Activated T-helper 1 cell treated with anti-CD3 and anti-CD28 coated beads, Interleukin-12 subunit alpha, Interleukin-12 subunit beta, Interleukin-2, Interleukin-4 antibody, amounts not matched to agents 30 ng/mL and 10 ng/mL and 1 ng/mL, durations not matched to agents 14 hours and 24 hours and 36 hours (primary cell): ENCODE results near the gene C1orf105. TPM values are rescaled to one million over a fixed set of nuclear protein-coding genes. Genes with fewer than 3 reads are reported as not detected.
"Not testable (repeated sequence)": the region's sequence is repeated elsewhere in the genome, so short reads cannot be mapped to it uniquely, and the experiment has no call there.

Source experiments
- DNase-seq: peaks from one replicate; pipeline ENCODE4 v3.0.0; 2021; ENCODE audit warnings: low spot score
- H3K27ac Mint-ChIP-seq: one replicate; pipeline ENCODE4 v1.8.0; 2021; ENCODE audit warnings: mild to moderate bottlenecking, mixed read lengths
- H3K27me3 Mint-ChIP-seq: one replicate; pipeline ENCODE4 v1.8.0; 2022; ENCODE audit warnings: mild to moderate bottlenecking, moderate library complexity, mixed read lengths; ENCODE audit not compliant: insufficient read depth
- H3K36me3 Mint-ChIP-seq: one replicate; pipeline ENCODE4 v1.8.0; 2021; ENCODE audit warnings: low read depth, mixed read lengths
- H3K4me1 Mint-ChIP-seq: one replicate; pipeline ENCODE4 v1.8.0; 2021; ENCODE audit warnings: low read depth, mixed read lengths
- H3K4me3 Mint-ChIP-seq: one replicate; pipeline ENCODE4 v1.8.0; 2021; ENCODE audit warnings: mild to moderate bottlenecking, moderate library complexity, mixed read lengths
- H3K9me3 Mint-ChIP-seq: one replicate; pipeline ENCODE4 v1.8.0; 2021; ENCODE audit warnings: mixed read lengths
- intact Hi-C: fragments of 100-400 bp; cut with micrococcal nuclease; formaldehyde crosslinking; loops from one replicate; pipeline ENCODE4 v1.15.1; 2024
- total RNA-seq: library from RNA; stranded (reverse); gene quantifications from 2 replicates; pipeline ENCODE4 v1.2.3, GENCODE V29; 2022

The C1orf105 gene, protein sequence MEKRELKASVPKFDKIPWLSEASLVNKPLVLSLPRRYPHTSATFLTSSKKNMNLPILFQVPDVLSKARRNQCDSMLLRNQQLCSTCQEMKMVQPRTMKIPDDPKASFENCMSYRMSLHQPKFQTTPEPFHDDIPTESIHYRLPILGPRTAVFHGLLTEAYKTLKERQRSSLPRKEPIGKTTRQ
- not detected in 2 replicates for total RNA-seq

DNA sequence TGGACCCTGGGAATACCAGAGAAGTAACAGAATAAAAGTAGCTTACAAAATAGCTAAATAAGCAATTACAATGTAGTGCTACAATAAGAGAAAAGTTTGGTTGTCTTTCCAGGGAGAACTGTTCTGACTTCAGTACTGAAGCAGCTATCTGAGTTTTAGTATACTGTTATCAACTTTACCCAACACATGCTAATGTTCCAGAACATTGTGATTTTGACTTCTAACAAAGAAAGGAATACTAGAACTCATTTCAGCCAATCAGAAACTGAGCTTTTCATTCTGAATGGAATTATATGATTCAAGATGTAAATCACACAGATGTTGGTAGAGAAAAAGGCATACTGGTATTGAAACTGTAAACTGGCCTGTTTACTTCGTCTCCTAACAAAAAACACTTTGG is at the start of gene C1orf105:
C1orf105 (plus strand) TSS at position 301 of the 400 bp plus-strand sequence. CDS start 201 bp downstream, outside the sequence.
- no peaks in the 10 kb centered on the region for H3K9me3 Mint-ChIP-seq
- no peaks in the 10 kb centered on the region for H3K36me3 Mint-ChIP-seq
- no peak for DNase-seq
- no peak within 1 kb of the TSS for H3K4me3 Mint-ChIP-seq
- no peak within 1 kb of the TSS for H3K27ac Mint-ChIP-seq
- intact Hi-C loops, result no loop called here
- no peaks in the 10 kb centered on the region for H3K4me1 Mint-ChIP-seq
- peaks cover 3% of the 10 kb centered on the region for H3K27me3 Mint-ChIP-seq

DNA sequence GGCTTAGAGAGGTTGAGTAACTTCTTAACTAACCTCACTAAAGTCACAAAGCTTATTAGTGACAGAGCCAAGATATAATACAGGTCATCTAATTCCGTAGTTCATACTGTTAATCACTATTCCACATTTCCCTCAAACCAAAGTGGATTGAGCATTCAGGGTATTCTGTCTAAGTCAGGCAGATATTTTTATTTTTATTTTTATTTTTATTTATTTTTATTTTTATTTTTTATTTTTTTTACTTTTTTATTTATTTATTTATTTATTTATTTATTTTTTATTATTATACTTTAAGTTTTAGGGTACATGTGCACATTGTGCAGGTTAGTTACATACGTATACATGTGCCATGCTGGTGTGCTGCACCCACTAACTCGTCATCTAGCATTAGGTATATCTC is 48.8 kb upstream of the C1orf105 start:
- intact Hi-C loops, DNase-seq, H3K27ac Mint-ChIP-seq, H3K4me1 Mint-ChIP-seq, H3K4me3 Mint-ChIP-seq, H3K27me3 Mint-ChIP-seq, H3K36me3 Mint-ChIP-seq: not testable (repeated sequence)
- H3K9me3 Mint-ChIP-seq, result peaks cover 23% of the 10 kb centered on the region

DNA sequence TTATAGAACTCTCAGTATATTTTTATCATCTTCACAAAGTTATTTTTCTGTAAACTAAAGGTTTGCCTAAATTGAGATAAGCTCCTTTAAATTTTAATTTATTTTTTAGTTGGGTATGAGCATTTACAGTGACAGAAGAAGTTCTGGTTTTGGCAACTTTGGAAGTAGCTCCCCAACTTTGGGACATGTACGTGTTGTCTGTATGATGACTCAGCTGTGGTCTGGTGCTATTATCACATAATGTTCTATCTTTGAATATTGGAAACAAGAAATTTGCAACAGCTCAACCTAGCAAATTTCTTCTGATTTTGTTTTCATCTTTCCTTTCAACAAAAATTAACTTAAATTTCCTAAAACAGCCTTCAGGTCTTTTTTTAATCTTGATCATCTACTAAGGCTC is 46.6 kb upstream of the C1orf105 start:
- intact Hi-C loops, result no loop called here
- Mint-ChIP-seq H3K27ac (no peak overlapping the region), H3K4me3 (no peak overlapping the region), H3K9me3 (peaks cover 3% of the 10 kb centered on the region), H3K27me3 (no peaks in the 10 kb centered on the region), H3K4me1 (peaks cover 11% of the 10 kb centered on the region), H3K36me3 (no peaks in the 10 kb centered on the region)
- DNase-seq, result no peak

DNA sequence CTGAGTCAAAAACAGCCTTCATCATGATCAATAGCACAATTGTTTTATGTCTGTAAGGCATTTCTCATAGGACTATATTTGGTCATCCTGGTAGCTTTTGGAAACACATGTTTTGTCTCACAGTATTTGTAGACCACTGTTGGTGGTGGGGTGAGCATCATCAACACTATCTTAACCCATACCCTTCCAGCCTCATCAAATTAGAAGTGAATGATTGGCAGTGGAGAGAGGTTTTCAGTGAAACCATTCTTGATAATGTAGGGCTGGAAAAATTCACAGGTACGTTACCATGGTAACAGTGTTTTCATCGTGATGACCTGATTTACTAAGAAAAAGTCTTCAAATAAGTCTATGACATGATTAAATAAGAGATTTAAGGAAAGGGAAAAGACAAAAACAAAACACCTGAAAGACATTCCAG is 45.3 kb upstream of the C1orf105 start:
- Mint-ChIP-seq H3K4me3 (no peak overlapping the region), H3K27me3 (no peaks in the 10 kb centered on the region), H3K36me3 (peaks cover 2% of the 10 kb centered on the region), H3K27ac (no peak overlapping the region), H3K9me3 (no peaks in the 10 kb centered on the region), H3K4me1 (peaks cover 17% of the 10 kb centered on the region)
- no peak for DNase-seq
- intact Hi-C loops, result no loop called here

DNA sequence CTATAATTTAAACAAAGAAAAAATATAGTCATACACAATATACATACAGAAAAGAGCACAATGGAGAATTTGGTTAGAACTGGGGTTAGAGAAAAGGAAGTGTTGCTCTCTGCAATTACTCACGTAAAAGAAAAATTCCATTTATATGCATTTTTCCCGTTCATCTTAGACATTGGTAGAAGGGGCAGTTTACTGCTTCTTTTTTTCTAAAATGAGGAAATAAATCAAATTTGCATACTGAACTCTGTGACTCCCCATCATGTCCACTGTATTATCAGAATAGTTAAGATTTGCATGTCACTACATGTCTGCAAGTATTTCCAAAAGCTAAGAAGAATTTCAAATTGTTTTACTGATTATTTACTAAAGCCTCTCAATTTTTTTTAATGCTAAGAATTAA is 44.1 kb upstream of the C1orf105 start:
- Mint-ChIP-seq H3K4me3 (no peak overlapping the region), H3K27ac (no peak overlapping the region), H3K4me1 (peaks cover 28% of the 10 kb centered on the region), H3K9me3 (no peaks in the 10 kb centered on the region), H3K36me3 (peaks cover 2% of the 10 kb centered on the region), H3K27me3 (no peaks in the 10 kb centered on the region)
- DNase-seq, result no peak
- intact Hi-C loops, result no loop called here

DNA sequence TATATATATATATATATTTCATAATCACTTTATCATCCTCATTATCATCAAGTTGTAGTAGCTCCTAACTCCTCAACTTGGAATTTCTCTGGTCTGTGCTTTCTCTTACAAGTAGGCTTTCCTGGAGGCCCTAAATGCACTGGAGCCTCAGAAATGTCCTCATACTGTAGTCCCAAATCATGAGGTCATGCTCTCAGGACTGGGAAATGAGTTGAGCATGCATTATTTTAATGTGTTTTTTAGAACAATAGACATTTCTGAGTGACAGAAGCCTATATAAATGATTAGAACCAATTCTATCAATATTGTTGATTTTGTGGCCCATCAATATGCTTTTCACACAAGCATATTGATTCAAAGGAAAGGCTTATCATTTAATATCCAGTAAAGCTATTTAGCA is 42.9 kb upstream of the C1orf105 start:
- Mint-ChIP-seq H3K9me3 (no peaks in the 10 kb centered on the region), H3K27ac (no peak overlapping the region), H3K4me1 (peaks cover 34% of the 10 kb centered on the region), H3K4me3 (no peak overlapping the region), H3K27me3 (no peaks in the 10 kb centered on the region), H3K36me3 (peaks cover 2% of the 10 kb centered on the region)
- DNase-seq, result no peak
- intact Hi-C loops, result no loop called here

DNA sequence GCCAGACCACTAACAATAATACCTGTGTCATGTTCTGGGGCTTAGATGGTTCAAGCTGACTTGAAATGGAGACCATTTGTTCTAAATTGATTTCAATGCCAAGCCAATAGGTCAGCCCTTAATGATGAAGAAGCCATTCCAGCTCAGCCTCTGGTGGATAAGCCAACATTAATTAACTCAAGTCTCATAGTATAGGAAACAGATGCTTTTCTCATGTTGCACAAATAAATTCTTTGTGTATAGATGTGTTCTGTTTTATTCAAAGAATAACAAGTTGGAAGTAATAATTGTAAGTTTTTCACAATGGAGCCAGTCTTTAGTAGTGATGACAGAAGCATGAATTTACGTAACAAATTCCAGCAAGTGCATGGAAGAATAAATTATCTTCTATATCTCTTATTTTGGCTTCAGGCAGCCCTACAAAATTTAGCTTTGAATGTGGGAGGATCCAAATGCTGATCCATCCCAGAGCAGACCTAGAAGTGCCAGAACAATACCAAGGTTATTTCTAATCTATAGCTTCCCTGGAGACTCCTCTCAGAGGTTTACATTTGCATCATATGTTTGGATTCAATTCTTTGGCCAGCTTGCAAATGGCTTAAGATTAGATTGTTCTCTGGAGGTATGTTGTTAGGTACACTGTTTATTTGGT is 42.2 kb upstream of the C1orf105 start:
- no peak overlapping the region for H3K27ac Mint-ChIP-seq
- no peak overlapping the region for H3K4me3 Mint-ChIP-seq
- peaks cover 4% of the 10 kb centered on the region for H3K27me3 Mint-ChIP-seq
- H3K36me3 Mint-ChIP-seq, result peaks cover 2% of the 10 kb centered on the region
- H3K4me1 Mint-ChIP-seq, result peaks cover 36% of the 10 kb centered on the region
- intact Hi-C loops, result no loop called here
- no peaks in the 10 kb centered on the region for H3K9me3 Mint-ChIP-seq
- DNase-seq, result no peak

DNA sequence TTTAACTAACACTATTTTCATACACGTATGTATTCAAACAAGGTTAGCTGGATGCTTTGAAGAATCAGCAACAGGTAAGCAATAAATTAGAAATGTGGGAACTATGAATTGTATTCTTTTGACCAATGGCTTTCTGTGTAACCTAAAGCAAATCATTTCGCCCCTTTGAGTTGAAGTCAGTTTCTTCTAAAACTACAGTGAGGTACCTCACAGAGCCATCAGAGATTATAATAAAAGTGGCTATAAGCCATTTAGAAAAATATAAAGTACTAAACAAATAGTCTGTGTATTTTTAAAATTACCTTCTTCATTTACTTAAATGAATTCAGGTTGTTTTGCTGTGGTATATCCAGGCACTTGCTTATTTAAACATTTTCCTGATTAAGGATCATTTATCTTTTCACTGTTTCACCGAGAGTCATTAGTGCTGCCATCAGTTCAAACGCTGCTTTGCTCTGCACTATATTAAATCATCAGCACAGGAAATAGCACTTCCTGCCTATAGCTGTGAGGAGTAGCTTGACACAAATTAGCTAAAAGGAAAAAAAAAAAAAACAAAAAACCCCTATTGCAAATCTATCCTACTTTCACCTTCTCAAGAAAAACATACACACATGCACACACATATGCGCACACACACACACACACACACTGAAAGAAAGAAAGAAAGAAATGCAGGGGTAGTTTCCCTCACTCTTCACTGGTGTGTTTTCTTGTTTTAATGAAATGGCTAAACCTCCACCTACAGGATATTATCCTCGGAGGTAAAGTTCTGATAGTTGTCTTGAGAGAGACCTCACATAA is 39.8 kb upstream of the C1orf105 start:
- no peak for DNase-seq
- H3K4me3 Mint-ChIP-seq, result peak overlapping the region; percentile 69
- H3K36me3 Mint-ChIP-seq, result peaks cover 2% of the 10 kb centered on the region
- H3K27ac Mint-ChIP-seq, result peak overlapping the region; percentile 59
- intact Hi-C loops, result loop anchor here (1.0 kb wide), 4 partner anchors 14 to 109 kb away; no protein-coding TSS in a partner anchor
- peaks cover 4% of the 10 kb centered on the region for H3K27me3 Mint-ChIP-seq
- no peaks in the 10 kb centered on the region for H3K9me3 Mint-ChIP-seq
- peaks cover 39% of the 10 kb centered on the region for H3K4me1 Mint-ChIP-seq

DNA sequence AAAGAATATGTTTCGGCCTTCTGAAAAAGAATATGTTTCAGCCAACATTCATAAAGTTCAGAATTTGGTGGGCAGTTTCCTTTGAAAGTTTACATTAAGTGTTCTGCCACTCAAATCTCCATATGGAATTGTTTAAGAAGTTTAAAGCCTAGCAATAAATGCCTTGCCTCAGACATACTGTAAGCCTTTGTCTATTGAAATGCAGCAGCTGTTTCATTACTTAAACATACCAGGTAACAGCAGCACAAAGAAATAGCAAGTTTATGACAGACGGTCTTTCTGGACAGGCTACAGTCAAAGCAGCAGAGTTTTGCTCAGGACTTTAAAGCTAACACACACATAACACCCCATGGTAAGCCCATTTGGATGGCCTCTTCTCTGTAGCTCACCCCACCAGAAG is 38.5 kb upstream of the C1orf105 start:
- no peaks in the 10 kb centered on the region for H3K9me3 Mint-ChIP-seq
- H3K27ac Mint-ChIP-seq, result no peak overlapping the region
- H3K4me3 Mint-ChIP-seq, result no peak overlapping the region
- H3K4me1 Mint-ChIP-seq, result peaks cover 32% of the 10 kb centered on the region
- no peak for DNase-seq
- intact Hi-C loops, result loop anchor here (1.0 kb wide), 4 partner anchors 12 to 111 kb away; no protein-coding TSS in a partner anchor
- H3K36me3 Mint-ChIP-seq, result peaks cover 2% of the 10 kb centered on the region
- H3K27me3 Mint-ChIP-seq, result peaks cover 4% of the 10 kb centered on the region

DNA sequence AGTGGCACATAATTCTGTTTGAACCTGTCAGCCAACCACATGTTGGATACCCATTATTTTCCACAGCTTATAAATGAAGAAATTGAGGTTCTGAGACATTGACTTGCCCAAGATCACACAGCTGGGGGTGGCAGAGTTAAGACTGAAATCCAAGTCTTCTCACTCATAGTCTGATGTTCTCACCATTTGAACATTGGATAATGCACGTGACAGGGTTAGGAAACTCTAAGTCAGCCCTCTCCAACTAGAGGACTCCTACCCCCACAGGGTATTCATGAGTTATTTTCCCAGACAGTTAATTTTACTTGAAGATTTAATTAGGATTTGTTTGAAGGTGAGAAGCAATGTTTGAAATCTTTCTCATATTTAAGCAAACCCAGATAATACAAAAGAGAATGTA is 38.1 kb upstream of the C1orf105 start:
- Mint-ChIP-seq H3K36me3 (peaks cover 2% of the 10 kb centered on the region), H3K9me3 (no peaks in the 10 kb centered on the region), H3K4me1 (peaks cover 32% of the 10 kb centered on the region), H3K4me3 (no peak overlapping the region), H3K27me3 (peaks cover 4% of the 10 kb centered on the region), H3K27ac (no peak overlapping the region)
- DNase-seq, result no peak
- intact Hi-C loops, result no loop called here

DNA sequence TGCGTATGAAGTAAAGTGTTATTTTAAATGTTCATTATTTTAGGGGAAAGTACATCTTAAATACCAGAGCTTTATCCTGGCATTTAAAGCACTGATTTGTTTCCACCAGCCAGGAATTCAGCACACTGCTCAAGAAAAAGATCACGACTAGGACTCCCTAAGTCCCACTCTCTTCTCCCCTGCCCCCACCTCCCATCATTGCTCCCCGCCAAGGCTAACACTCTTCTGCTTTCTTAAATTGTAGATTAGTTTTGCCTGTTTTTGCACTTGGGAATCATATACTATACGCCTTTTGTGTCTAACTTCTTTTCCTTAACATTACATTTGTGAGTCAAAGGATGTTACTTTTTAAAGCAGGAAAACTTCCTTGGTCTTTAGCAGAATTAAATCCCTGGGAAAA is 37.5 kb upstream of the C1orf105 start:
- no peak overlapping the region for H3K4me3 Mint-ChIP-seq
- H3K4me1 Mint-ChIP-seq, result peaks cover 32% of the 10 kb centered on the region
- H3K27ac Mint-ChIP-seq, result no peak overlapping the region
- peaks cover 4% of the 10 kb centered on the region for H3K27me3 Mint-ChIP-seq
- H3K36me3 Mint-ChIP-seq, result peaks cover 2% of the 10 kb centered on the region
- DNase-seq, result no peak
- intact Hi-C loops, result no loop called here
- H3K9me3 Mint-ChIP-seq, result no peaks in the 10 kb centered on the region

DNA sequence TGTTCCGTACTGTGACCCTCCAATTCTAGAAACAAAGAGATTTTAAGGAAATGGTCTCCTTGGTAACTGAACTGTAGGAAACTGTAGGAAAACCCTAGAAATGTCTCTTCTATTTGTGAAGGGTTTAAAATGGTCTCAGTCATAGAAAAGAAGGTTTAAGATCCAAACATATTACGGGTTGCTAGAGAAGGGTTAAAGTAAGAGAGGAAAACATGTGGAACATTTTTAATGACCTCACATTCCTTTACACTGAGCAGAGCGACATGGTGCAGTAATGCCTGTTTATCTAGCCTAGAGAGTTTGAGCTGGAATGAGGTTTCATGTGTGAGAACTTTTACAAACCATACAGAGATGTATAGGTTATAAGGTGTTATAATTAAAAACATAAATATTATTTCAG is 36.9 kb upstream of the C1orf105 start:
- intact Hi-C loops, result no loop called here
- H3K36me3 Mint-ChIP-seq, result peaks cover 2% of the 10 kb centered on the region
- DNase-seq, result no peak
- H3K27me3 Mint-ChIP-seq, result peaks cover 4% of the 10 kb centered on the region
- no peak overlapping the region for H3K27ac Mint-ChIP-seq
- peaks cover 31% of the 10 kb centered on the region for H3K4me1 Mint-ChIP-seq
- H3K9me3 Mint-ChIP-seq, result no peaks in the 10 kb centered on the region
- no peak overlapping the region for H3K4me3 Mint-ChIP-seq

DNA sequence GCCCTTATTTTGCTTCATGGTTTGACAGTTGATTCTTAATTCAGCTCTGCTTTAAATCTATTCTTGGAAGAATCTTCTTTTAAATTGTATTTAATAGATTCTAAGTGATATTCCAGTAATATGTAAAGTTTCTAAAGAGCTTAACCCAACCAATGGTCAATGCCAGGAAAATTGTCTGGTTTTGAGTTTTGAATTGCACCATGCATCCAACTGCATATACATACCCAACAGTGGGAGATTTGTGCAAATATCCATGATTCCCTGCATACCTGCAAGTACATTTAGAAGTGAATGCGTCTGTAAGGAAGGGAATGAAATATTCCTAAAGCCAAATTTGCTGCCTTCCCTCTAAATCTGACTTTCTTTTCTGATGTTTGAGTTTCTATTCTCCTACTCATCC is 35.8 kb upstream of the C1orf105 start:
- peaks cover 26% of the 10 kb centered on the region for H3K4me1 Mint-ChIP-seq
- H3K27me3 Mint-ChIP-seq, result peaks cover 5% of the 10 kb centered on the region
- no peak overlapping the region for H3K4me3 Mint-ChIP-seq
- no peak overlapping the region for H3K27ac Mint-ChIP-seq
- no peaks in the 10 kb centered on the region for H3K9me3 Mint-ChIP-seq
- intact Hi-C loops, result no loop called here
- no peaks in the 10 kb centered on the region for H3K36me3 Mint-ChIP-seq
- no peak for DNase-seq
